Activated T-cell treated with anti-CD3 and anti-CD28 coated beads for 4 hours (primary cell): ENCODE measurements around the gene ST8SIA2.

ENCODE experiments used
- DNase-seq: peaks from one replicate; pipeline ENCODE4 v3.0.0-alpha.2; 2020

ST8SIA2 gene, protein sequence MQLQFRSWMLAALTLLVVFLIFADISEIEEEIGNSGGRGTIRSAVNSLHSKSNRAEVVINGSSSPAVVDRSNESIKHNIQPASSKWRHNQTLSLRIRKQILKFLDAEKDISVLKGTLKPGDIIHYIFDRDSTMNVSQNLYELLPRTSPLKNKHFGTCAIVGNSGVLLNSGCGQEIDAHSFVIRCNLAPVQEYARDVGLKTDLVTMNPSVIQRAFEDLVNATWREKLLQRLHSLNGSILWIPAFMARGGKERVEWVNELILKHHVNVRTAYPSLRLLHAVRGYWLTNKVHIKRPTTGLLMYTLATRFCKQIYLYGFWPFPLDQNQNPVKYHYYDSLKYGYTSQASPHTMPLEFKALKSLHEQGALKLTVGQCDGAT

DNA sequence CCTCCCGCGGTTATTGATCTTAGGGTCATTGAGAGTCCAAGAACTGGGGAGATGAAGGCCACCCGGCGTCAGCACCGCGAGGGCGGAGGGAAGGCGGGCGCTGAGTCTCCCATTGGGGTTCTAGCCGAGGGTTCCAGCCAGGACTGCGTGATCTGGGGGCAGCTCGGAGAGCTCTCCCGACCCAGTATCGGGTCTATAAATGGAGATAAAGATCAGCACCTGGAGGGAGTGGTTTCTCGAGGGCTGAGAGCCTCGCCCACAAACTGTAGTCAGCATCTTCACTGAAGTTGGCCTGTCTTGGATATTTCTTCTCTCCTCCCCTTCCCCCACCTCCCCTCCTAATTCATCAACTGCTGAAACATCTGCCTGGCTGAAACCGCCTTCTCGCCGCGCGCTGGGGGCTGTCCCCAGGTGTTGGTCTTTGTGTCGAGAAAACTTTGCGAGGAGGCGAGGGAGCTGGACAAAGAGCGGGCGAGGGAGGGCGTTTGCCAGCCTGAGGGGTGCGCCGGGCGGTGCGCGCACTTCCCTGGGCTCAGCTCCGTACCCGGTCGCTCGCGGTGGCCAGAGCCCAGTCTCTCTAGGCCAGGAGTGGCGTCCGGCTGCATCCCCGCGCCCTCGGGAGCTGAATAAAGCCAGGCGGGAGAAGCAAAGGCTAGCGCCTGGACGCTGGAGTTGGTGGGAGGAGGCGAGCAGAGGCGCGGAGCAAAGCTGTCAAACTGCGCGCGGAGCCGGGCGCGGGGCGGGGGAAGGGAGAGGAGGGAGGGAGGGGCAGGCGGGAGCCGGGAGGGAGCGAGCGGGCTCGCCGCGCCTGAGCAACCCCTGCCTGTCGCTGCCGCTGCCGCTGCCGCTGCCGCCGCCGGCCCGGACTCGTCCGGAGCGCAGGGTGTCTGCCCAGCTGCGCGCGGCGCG is at the start of gene ST8SIA2:
Gene ST8SIA2 (plus strand): TSS at position 811 of the 909 bp plus-strand sequence. CDS start 184 bp downstream, outside the sequence.
- DNase-seq: no peak

GRCh38 chr15:92343924-92344643 is 49.6 kb upstream of the ST8SIA2 start:
- DNase-seq: no peak

- no peak for DNase-seq
These were observed 47.6 kb upstream of the ST8SIA2 start for GRCh38 chr15:92346063-92346462.

- DNase-seq: no peak
These were observed 38.4 kb upstream of the ST8SIA2 start for GRCh38 chr15:92355307-92355706.

DNA sequence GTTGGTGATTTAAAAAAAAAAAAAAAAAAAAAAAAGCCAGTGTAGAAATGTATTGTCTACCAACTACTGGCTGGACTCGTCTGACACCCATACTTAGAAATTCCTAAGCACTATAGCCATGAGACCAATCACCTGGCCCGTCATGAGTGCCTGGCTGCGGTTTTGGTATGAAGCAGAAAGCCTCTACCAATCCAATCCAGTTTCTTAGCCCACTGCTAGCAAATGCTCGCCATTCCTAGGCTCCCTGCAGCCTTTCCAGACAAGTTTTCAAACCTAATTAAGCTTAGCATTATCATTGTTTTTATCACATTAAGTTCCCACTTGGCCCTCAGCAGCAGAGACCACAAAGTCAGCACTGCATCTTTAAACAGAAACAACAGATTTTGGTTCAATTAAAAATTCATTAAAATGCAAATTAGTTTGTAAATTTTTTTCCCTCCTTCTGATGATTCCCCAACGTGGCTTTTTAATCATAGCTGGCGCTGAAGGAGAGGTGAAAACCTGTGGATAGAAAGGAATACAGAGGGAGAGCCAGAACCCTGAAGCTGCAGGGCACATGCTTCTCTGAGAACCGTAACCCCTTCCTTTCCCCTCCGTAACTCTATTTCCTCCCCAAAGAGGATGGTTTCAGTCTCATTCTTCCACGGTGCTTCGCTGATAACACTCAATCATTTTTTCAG is 32.2 kb upstream of the ST8SIA2 start:
- no peak for DNase-seq

DNA sequence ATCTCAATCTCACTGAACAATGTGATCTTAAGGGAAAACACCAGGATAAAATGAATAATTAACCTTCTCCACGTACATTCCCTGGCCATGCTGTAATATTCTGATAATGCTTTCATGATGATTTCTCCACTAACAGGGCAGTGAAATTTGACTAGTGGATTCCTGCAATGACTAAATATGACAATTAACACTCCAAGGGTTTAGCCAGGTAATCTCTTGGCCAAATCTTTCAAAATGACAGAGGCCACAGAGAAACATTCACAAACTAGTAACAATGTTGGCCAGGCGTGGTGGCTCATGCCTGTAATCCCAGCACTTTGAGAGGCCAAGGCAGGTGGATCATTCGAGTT is 31.7 kb upstream of the ST8SIA2 start:
- DNase-seq: no peak

DNA sequence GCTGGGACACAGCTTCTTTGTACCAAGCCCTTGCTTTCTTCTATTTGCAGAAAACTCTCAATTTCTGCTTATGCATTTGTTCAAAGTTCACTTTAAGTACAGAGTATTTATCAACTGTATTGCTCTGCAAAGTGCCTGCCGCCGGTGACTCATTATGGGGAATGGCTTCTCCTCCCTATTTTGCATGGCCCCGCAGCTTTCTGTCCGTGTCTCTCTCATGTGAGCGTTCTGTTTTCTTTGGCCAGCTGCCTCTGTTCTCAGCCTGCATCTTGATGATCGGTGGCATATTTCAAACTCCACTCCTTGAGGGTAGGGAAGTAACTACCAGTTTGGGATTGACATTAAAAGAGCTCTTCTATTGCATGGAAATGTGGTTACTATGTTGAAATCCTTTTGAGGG is 28.6 kb upstream of the ST8SIA2 start:
- DNase-seq: no peak

GRCh38 chr15:92365906-92366305 is 27.8 kb upstream of the ST8SIA2 start:
- DNase-seq: no peak

GRCh38 chr15:92366381-92366780 is 27.3 kb upstream of the ST8SIA2 start:
- DNase-seq: no peak

- no peak for DNase-seq
These were observed 18.6 kb upstream of the ST8SIA2 start for GRCh38 chr15:92375057-92375456.

DNA sequence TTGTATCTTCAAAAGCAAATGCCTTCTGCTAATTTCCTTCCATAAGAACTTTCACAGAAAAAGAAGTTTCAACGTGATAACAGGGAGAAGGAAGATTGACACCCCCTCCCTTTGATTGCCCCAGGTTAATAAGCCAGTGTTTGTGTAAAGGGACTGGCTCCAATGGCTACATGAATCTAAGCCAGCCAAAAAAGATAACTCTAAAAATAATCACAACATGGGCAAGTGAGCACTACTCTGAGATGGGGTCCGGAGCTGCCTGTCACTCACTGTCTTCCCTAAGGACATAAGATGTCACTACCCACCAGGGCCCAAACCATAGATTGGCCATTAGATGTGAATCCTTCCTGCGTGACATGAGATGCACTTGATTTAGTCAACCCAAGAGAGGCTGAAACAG is 17.6 kb upstream of the ST8SIA2 start:
- DNase-seq: no peak

DNA sequence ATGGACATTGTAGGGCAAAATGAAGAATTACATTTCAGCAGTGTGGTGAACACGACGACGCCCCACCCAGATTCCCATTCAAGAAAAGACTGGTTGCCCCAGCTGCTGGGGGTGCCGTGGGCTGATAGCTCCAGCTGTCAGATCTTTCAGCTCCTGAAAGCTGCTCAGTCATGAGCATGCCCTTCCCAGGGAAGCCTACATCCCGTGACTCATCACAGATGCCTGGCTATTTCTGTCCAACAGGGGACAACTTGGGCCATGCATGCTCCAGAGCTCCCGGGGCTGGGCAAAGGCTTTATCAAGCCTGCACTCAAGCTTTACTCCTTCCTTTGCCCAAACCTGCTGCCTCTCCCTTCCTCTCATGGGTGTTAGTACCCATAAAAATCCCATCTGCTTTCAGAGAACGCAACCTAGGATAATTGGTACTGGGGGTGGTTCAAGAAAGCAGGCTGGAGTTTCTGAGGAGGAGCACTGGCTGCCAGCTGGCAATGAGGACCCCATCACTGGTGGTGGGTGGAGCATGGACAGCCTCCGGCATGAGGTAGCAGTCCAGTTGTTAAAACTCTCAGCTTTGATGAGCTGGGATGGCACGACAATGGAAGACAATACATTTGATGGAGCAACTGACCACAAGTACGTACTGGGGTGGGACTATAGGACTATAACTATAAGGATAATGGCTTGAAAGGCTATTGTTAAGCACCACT is 16.4 kb upstream of the ST8SIA2 start:
- DNase-seq: no peak

GRCh38 chr15:92383519-92384324 is 10.0 kb upstream of the ST8SIA2 start:
- DNase-seq: no peak

DNA sequence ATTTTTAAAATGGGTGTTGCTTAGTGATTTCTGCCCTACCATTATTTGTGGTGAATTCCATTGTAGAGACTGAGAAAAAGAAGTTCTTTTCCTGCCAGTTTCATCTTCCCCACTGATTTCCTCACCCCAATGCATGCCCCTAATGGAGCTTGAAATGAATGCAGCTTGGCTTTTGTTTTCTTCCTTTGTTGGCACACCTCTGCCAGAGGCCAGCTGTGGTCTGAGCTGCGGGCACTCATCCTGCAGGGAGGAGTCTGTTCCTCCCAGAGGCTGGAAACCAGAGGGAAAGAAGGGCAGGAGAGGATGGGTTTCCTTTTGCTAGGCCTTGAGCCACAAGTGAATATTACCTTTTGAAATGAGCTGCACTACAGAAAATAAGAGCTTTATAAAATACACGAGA is 9.3 kb upstream of the ST8SIA2 start:
- DNase-seq: no peak

GRCh38 chr15:92385096-92385495 is 8.6 kb upstream of the ST8SIA2 start:
- DNase-seq: no peak

GRCh38 chr15:92391640-92392039 is 2.0 kb upstream of the ST8SIA2 start:
- DNase-seq: no peak

DNA sequence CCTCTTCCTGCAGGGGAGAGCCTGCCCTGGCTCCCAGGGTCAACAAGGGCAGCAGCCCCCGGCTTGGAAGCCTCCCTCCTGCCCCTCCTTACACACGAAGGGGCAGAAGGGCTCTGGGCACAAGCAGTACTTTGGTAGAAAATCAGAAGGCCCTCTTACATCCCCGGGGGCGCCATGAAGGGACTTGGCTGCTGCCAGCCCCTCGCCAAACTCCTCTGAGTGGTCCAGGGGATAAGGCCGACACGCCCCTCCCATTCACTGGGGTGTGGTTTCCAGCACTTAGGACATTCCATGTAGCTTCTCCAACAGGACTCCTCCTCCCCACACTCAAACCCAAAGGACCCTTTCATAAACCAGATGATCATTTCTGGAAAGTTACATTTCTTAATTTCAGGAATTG is 1.2 kb upstream of the ST8SIA2 start:
- DNase-seq: no peak

DNA sequence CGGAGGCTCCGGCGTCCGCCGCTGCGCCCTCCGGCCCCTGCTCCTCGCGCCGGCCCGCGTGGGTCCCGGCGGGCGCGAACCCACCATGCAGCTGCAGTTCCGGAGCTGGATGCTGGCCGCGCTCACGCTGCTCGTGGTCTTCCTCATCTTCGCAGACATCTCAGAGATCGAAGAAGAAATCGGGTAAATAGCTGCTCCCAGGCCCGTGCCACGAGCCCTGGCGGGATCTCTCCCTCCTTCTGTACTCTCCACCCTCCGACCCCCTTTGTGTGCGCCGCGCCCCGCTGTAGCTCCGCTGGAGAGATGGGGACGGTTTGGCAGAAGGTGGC is 263 bp downstream of the ST8SIA2 start:
- no peak for DNase-seq

DNA sequence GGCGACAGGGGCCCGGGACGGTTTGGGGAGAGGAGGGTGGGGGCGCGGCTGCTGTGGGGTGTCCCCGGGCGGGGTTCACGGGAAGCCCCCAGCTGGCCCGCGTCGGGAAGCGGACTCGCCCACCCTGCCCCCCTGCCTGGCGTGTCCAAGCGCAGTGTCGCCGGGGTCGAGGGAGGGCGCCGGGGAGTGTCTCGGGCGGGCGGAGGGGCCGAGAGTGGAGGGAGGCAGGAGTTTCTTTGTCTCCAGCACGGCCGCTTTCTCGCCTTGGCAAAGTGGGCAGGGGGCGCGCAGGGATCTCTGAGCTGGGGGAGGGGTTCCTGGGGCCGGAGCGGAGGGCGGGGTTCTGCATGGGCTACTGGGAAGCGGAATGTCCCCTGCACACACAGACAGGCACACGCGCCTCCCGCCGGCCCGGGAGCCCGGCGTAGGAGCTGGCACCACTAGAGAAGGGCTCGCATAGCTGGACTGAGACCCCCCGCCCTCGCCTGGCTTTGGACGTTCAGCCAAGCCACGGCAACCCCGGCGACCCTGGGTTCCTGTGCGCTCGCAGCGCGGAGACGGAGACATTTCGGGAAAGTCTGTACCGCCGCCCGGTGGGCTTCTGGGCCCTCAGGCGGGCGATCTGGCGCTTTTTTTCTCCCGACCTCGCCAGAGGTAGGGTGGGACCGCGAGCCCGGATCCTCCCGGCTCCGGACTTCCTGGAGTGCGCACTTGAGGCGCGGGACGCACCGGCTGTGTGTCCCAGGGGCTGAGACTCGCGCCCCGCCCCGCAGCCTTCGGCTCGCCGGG is 822 bp downstream of the ST8SIA2 start:
- DNase-seq: no peak

GRCh38 chr15:92395098-92395635 is 1.5 kb downstream of the ST8SIA2 start:
- DNase-seq: no peak
